Measurements from ENCODE around the gene WDR81. TPM values are rescaled to one million over a fixed set of nuclear protein-coding genes. Genes with fewer than 3 reads are reported as not detected.
"Not testable (repeated sequence)": the region's sequence is repeated elsewhere in the genome, so short reads cannot be mapped to it uniquely, and the experiment has no call there.

WDR81 gene
- total and polyA plus RNA-seq, 8 donors, result 9.3 to 44.2 (median 11.3) TPM

DNA sequence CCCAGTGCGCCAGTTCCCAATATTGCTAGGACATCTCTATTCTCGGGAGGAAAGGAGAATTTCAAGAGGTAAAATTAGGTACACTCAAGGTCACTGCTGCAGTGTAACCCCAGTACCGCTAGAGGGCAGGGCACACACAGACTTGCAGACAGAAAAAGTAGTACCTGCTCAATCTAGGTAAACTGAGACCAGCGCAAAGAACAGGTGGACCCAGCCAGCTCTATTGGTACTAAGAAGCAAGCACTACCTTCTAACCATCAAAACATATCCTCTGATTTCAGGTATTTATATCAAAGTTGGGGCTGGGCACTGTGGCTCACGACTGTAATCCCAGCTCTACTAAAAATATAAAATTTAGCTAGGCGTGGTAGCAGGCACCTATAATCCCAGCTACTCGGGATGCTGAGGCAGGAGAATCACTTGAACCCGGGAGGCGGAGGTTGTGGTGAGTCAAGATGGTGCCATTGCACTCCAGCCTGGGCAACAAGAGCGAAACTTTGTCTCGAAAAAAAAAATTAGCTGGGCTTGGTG, 3.6 kb upstream of the WDR81 start:
- no peak overlapping the region for H3K4me3 ChIP-seq
- H3K36me3 ChIP-seq, result peaks cover 0 to under 1% of the 10 kb centered on the region in 2 donors
- peak in 1 of 4 donors; percentile 60 for DNase-seq
- intact Hi-C loops (cut with DNase I), result loop anchor here in 1 of 2 donors (10.0 kb wide), 1 partner anchor 54 kb away; no protein-coding TSS in a partner anchor
- H3K27ac ChIP-seq, result no peak overlapping the region
- H3K27me3 ChIP-seq, result no peaks in the 10 kb centered on the region
- peaks cover 26 to 68% of the 10 kb centered on the region in 2 donors for H3K4me1 ChIP-seq
- TF ChIP-seq, protein P1, sequence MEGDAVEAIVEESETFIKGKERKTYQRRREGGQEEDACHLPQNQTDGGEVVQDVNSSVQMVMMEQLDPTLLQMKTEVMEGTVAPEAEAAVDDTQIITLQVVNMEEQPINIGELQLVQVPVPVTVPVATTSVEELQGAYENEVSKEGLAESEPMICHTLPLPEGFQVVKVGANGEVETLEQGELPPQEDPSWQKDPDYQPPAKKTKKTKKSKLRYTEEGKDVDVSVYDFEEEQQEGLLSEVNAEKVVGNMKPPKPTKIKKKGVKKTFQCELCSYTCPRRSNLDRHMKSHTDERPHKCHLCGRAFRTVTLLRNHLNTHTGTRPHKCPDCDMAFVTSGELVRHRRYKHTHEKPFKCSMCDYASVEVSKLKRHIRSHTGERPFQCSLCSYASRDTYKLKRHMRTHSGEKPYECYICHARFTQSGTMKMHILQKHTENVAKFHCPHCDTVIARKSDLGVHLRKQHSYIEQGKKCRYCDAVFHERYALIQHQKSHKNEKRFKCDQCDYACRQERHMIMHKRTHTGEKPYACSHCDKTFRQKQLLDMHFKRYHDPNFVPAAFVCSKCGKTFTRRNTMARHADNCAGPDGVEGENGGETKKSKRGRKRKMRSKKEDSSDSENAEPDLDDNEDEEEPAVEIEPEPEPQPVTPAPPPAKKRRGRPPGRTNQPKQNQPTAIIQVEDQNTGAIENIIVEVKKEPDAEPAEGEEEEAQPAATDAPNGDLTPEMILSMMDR (IDR thresholded peaks at IDR 0.05), result peak; percentile 89 to 97
- H3K9me3 ChIP-seq, result no peaks in the 10 kb centered on the region
- ATAC-seq, result no peak

DNA sequence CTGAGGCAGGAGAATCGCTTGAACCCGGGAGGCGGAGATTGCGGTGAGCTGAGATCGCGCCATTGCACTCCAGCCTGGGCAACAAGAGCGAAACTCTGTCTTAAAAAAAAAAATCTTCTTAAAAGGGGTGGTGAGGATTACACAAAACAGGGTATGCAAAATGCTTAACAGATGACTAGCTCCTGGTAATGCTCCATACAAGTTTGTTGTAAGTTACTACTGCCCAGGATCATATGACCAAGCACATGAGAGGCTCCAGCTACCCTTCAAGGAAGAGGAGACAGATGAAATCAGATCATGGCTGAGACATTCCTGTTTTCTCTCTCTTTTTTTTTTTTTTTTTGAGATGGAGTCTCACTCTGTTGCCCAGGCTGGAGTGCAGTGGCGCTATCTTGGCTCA, 2.5 kb upstream of the WDR81 start:
- H3K4me3 ChIP-seq, ATAC-seq, DNase-seq, H3K27ac ChIP-seq, H3K27me3 ChIP-seq, H3K9me3 ChIP-seq: not testable (repeated sequence)
- H3K36me3 ChIP-seq, result peaks cover 0 to 11% of the 10 kb centered on the region in 2 donors
- H3K4me1 ChIP-seq, result peaks cover 26 to 79% of the 10 kb centered on the region in 2 donors
- intact Hi-C loops (cut with DNase I), result loop anchor here in 1 of 2 donors (10.0 kb wide), 1 partner anchor 53 kb away; no protein-coding TSS in a partner anchor

DNA sequence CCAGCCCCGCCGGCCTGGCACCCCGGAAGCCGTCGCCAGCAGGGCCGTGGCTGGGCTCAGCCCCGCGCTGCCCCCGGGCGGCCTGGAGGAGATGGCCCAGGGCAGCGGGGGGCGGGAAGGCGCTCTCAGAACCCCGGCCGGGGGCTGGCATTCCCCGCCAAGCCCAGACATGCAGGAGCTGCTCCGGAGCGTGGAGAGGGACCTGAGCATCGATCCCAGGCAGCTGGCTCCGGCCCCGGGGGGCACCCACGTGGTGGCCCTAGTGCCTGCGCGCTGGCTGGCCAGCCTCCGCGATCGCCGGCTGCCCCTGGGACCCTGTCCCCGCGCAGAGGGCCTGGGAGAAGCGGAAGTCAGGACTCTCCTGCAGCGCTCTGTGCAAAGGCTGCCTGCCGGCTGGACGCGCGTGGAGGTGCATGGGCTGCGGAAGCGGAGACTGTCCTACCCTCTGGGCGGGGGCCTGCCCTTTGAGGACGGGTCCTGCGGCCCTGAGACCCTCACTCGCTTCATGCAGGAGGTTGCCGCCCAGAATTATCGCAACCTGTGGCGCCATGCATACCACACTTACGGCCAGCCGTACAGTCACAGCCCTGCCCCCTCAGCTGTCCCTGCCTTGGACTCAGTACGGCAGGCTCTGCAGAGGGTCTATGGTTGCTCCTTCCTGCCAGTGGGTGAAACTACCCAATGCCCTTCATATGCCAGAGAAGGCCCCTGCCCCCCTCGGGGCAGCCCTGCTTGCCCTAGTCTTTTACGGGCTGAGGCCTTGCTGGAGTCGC, 551 bp downstream of the WDR81 start:
- H3K9me3 ChIP-seq, result no peaks in the 10 kb centered on the region
- peak overlapping the region; percentile 67 to 94 for H3K4me3 ChIP-seq
- no peaks in the 10 kb centered on the region for H3K27me3 ChIP-seq
- H3K4me1 ChIP-seq, result peaks cover 16 to 93% of the 10 kb centered on the region in 2 donors
- DNase-seq (peak in 1 of 4 donors; percentile 87), ATAC-seq (peak; percentile 53)
- intact Hi-C loops (cut with DNase I), result loop anchor here (5.0 to 10.0 kb wide), 2 partner anchors 47 to 50 kb away; no protein-coding TSS in a partner anchor
- H3K36me3 ChIP-seq, result peaks cover 0 to 38% of the 10 kb centered on the region in 2 donors
- TF ChIP-seq, protein P1 (IDR thresholded peaks at IDR 0.05), result no peak
- H3K27ac ChIP-seq, result peak overlapping the region; percentile 85 to 88

DNA sequence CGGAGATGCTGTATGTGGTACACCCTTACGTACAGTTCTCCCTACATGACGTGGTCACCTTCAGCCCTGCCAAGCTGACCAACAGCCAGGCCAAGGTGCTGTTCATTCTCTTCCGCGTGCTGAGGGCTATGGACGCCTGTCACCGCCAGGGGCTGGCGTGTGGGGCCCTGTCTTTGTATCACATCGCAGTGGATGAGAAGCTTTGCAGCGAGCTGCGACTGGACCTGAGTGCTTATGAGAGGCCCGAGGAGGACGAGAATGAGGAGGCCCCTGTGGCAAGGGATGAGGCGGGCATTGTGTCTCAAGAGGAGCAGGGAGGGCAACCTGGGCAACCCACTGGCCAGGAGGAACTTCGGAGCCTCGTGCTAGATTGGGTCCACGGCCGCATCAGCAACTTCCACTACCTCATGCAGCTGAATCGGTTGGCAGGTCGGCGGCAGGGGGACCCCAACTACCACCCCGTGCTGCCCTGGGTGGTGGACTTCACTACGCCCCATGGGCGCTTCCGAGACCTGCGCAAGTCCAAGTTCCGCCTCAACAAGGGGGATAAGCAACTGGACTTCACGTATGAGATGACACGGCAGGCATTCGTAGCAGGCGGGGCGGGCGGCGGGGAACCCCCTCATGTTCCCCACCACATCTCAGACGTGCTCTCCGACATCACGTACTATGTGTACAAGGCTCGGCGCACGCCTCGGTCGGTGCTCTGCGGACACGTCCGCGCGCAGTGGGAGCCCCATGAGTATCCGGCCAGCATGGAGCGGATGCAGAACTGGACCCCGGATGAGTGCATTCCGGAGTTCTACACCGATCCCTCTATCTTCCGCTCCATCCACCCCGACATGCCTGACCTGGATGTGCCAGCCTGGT, 1.4 kb downstream of the WDR81 start:
- ATAC-seq, result no peak
- peaks cover 18 to 93% of the 10 kb centered on the region in 2 donors for H3K4me1 ChIP-seq
- peak overlapping the region in 1 of 2 donors; percentile 85 for H3K27ac ChIP-seq
- intact Hi-C loops (cut with DNase I), result loop anchor here (5.0 to 10.0 kb wide), 2 partner anchors 46 to 49 kb away; no protein-coding TSS in a partner anchor
- no peaks in the 10 kb centered on the region for H3K9me3 ChIP-seq
- H3K27me3 ChIP-seq, result no peaks in the 10 kb centered on the region
- DNase-seq, result peak in 1 of 4 donors; percentile 78
- H3K4me3 ChIP-seq, result peak overlapping the region; percentile 67 to 94
- TF ChIP-seq, protein P1 (IDR thresholded peaks at IDR 0.05), result no peak
- peaks cover 0 to 47% of the 10 kb centered on the region in 2 donors for H3K36me3 ChIP-seq

DNA sequence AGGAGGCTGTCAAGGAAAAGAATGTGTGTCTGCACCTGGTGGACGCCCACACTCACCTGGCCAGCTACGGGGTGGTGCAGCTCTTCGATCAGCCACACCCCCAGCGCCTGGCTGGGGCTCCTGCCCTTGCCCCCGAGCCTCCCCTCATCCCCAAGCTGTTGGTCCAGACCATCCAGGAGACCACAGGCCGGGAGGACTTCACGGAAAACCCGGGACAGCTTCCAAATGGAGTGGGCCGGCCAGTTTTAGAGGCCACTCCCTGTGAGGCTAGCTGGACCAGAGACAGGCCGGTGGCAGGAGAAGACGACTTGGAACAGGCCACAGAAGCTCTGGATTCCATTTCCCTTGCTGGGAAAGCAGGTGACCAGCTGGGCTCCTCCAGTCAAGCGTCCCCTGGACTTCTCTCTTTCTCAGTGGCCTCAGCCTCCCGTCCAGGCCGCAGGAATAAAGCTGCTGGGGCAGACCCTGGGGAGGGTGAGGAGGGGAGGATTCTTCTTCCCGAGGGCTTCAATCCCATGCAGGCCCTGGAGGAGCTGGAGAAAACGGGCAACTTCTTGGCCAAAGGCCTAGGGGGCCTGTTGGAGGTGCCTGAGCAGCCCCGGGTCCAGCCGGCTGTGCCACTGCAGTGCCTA, 2.2 kb downstream of the WDR81 start:
- DNase-seq (no peak), ATAC-seq (no peak)
- TF ChIP-seq, protein P1 (IDR thresholded peaks at IDR 0.05), result no peak
- intact Hi-C loops (cut with DNase I), result loop anchor here (5.0 to 10.0 kb wide), 2 partner anchors 46 to 48 kb away; no protein-coding TSS in a partner anchor
- Histone ChIP-seq H3K4me1 (peaks cover 16 to 89% of the 10 kb centered on the region in 2 donors), H3K27ac (no peak overlapping the region), H3K9me3 (no peaks in the 10 kb centered on the region), H3K36me3 (peaks cover 0 to 55% of the 10 kb centered on the region in 2 donors), H3K4me3 (peak overlapping the region in 1 of 2 donors; percentile 94), H3K27me3 (no peaks in the 10 kb centered on the region)

Measured in left lung (tissue), 10 donors.